HG02798 (cell line): Measurements from ENCODE around the gene PTTG1IP2.

ENCODE experiments used
- ATAC-seq: cut with Tn5 transposase; IDR thresholded peaks from one replicate; pipeline ENCODE4 v1.9.1; 2021; ENCODE audit warnings: mild to moderate bottlenecking; ENCODE audit not compliant: unreplicated experiment, poor library complexity

Gene PTTG1IP2

GRCh38 chr7:90551036-90551435 lies 81.6 kb downstream of the PTTG1IP2 start:
- ATAC-seq = no peak

- no peak for ATAC-seq
Measured at GRCh38 chr7:90552521-90552920, 83.1 kb downstream of the PTTG1IP2 start.

DNA sequence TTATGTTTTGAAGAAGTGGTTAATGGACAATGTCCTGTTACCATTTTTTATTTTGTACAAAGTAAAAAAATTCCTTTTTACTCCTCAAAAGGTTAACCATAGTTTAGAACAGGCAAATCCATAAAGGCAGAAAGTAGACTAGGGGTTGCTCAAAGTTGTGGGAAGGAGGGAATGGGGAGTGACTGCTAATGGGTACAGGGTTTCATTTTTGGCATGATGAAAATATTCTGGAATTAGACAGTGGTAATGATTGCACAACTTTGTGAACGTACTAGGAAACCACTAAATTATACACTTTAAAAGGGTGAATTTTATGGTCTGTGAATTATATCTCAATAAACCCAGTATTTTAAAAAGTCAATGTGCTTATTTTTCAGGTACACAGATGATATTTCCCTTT lies 91.3 kb downstream of the PTTG1IP2 start:
- ATAC-seq = no peak
